H1 (cell line): ENCODE measurements around the gene CALHM3. TPM values are rescaled to one million over a fixed set of nuclear protein-coding genes. Genes with fewer than 3 reads are reported as not detected.

Experiments used
- CTBP2 ChIP-seq: IDR thresholded peaks from 2 replicates; pipeline ENCODE4 v1.7.0; 2011; ENCODE audit warnings: borderline replicate concordance, mild to moderate bottlenecking, moderate library complexity, mixed read lengths, low read length; ENCODE audit not compliant: insufficient read depth, insufficient read length
- EGR1 ChIP-seq: IDR thresholded peaks from 2 replicates; pipeline ENCODE4 v1.6.1; 2011; ENCODE audit warnings: low read depth, low read length, borderline replicate concordance
- RAD21 ChIP-seq, 2 experiments: IDR thresholded peaks in 1 of 2; conservative IDR thresholded peaks in 1 of 2; 2 replicates each; pipeline ENCODE4 v1.6.1; 2011; ENCODE audit warnings: low read depth in 2 of 2, low read length in 2 of 2, improper control_type of control experiment in 1 of 2, inconsistent platforms in 1 of 2, mild to moderate bottlenecking in 1 of 2, moderate library complexity in 1 of 2
- TAF1 ChIP-seq: IDR thresholded peaks from 2 replicates; pipeline ENCODE4 v1.6.1; 2011; ENCODE audit warnings: mild to moderate bottlenecking, low read depth, low read length
- polyA plus RNA-seq, 7 experiments: library from polyadenylated mRNA; depleted of rRNA in 3 of 7; stranded (reverse) in 5 of 7; unstranded in 2 of 7; fragments of >200 nt in 5 of 7; fragments of 200-250 nt in 2 of 7; gene quantifications; 1 replicate in 5 of 7; 2 replicates in 1 of 7; 4 replicates in 1 of 7; pipeline versions ENCODE4 v1.2.1 to v1.2.3, GENCODE V29; 2011 to 2013; ENCODE audit warnings: missing spikeins in 2 of 7, mixed read lengths in 2 of 7
- total RNA-seq: library from RNA; stranded (reverse); fragmentation: NEBNext Ultra II Directional; extraction: Animal tissue kit (Norgen Biotek cat#: 25700); gene quantifications from 2 replicates; pipeline ENCODE4 v1.2.1, GENCODE V29; 2021
- TF ChIP-seq, protein P1 (sequence below): IDR thresholded peaks from 2 replicates; pipeline ENCODE4 v1.6.1; 2011; ENCODE audit warnings: low read length, improper control_type of control experiment
- TF ChIP-seq, protein P2 (sequence below), 3 experiments: IDR thresholded peaks; 1 replicate in 2 of 3; 2 replicates in 1 of 3; pipeline versions ENCODE4 v1.5.1 to v1.6.1; 2011; ENCODE audit warnings: low read length in 3 of 3, mild to moderate bottlenecking in 3 of 3, inconsistent platforms in 2 of 3, low read depth in 1 of 3, moderate library complexity in 1 of 3; ENCODE audit not compliant: insufficient read depth in 1 of 3; ENCODE audit errors: control extremely low read depth in 1 of 3

CALHM3 gene
- total and polyA plus RNA-seq, 2 of the 8 experiments (the other 6 are each of a cell fraction or from before 2014, with no cell fraction given), result 0.17 to 0.60 TPM

DNA sequence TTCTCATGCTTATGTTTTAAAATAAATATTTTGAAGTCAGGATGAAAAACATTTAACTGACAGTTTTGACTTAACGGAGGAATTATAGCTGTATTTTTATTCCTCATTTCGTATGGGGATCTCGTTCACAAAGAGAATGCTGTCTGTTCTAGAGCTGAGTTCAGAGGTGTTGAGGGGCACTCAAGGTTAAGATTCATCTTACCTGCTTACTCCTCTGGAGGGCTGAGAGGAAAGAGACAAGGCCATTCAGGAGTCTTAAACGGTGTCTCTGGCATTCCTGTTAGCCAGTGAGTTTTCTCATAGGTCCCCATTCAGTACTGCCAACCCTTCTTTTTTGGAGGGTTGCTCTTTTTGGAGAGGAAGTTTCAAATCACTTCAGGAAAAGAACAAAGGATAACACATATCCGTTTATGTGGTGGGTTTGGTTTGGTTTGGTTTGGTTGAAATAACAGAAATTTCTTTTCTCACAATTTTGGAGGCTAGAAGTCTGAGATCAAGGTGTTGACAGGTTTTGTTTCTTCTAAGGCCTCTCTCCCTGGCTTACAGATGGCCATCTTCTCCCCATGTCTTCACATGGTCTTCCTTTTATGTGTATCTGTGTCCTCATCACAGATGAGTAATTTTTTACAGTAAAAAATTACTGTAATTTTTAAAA is 49.9 kb downstream of the CALHM3 start (continued):
- TF ChIP-seq CTBP2 (no peak), RAD21 (IDR thresholded peaks at IDR 0.05 in 1 of 2, conservative IDR thresholded peaks at IDR 0.05 in 1 of 2; ENCODE audit: low read depth in 2 of 2, low read length in 2 of 2) (no peak), EGR1 (no peak), TAF1 (no peak)
- TF ChIP-seq, protein P1, sequence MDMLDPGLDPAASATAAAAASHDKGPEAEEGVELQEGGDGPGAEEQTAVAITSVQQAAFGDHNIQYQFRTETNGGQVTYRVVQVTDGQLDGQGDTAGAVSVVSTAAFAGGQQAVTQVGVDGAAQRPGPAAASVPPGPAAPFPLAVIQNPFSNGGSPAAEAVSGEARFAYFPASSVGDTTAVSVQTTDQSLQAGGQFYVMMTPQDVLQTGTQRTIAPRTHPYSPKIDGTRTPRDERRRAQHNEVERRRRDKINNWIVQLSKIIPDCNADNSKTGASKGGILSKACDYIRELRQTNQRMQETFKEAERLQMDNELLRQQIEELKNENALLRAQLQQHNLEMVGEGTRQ, result no peak
- TF ChIP-seq, protein P2, sequence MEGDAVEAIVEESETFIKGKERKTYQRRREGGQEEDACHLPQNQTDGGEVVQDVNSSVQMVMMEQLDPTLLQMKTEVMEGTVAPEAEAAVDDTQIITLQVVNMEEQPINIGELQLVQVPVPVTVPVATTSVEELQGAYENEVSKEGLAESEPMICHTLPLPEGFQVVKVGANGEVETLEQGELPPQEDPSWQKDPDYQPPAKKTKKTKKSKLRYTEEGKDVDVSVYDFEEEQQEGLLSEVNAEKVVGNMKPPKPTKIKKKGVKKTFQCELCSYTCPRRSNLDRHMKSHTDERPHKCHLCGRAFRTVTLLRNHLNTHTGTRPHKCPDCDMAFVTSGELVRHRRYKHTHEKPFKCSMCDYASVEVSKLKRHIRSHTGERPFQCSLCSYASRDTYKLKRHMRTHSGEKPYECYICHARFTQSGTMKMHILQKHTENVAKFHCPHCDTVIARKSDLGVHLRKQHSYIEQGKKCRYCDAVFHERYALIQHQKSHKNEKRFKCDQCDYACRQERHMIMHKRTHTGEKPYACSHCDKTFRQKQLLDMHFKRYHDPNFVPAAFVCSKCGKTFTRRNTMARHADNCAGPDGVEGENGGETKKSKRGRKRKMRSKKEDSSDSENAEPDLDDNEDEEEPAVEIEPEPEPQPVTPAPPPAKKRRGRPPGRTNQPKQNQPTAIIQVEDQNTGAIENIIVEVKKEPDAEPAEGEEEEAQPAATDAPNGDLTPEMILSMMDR (IDR thresholded peaks at IDR 0.05; ENCODE audit: control extremely low read depth in 1 of 3, insufficient read depth in 1 of 3, low read depth in 1 of 3, low read length in 3 of 3), result no peak
- TF ChIP-seq, all 59 proteins: peak for 0
